Anterior cingulate cortex (tissue), 58 donors: ENCODE measurements around the gene GMPS.
A peak's percentile ranks its signal among the peaks of the same experiment; 100 is the strongest.
"Not testable (repeated sequence)": the region's sequence is repeated elsewhere in the genome, so short reads cannot be mapped to it uniquely, and the experiment has no call there.

ENCODE experiments used
- DNase-seq, 58 donors: peaks; one replicate each; lab custom pipeline; 2025; lab: John Stamatoyannopoulos, UW

GMPS gene

DNA sequence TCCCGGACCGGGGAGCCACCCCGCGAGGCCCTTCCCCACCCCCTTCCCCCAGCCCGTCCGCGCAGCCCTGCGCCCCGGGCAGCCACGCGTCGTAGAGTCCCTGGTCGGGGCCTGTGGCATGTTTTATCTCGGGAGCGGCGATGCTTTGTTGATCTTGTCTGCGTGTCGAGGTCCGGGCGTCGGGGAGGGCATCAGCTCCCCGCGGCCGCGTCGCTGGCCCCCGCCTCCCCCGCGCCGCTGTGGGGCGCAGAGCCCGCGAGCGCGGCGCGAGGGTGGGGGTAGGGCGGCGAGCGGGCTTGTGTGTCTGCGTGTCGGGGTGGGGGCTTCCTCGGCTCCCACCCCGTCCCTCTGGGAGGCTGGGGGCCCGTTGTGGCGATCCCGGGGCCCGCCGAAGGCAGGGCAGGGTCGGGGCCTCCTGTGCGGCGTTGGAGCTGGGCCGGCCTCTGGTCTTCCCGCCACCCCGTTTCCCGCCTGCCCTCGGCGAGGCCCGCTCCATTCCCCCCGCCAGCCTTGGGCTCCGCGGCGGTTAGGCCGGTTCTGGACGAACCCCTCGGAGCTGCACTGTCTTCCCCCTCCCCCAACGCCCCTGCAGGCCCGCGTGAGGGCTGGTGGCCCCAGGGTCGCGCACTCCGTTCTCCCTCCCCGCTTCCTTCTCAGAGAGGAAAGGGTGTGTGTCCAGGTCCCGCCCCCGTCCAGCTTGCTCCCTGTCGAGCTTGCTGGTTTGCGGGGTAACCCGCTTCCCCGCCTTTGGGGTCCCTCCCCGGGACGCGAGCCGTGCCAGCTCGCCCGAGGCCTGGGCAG, 695 bp downstream of the GMPS start:
- DNase-seq = peak in 54 of 58 donors; percentile 11 to 70 (median 46)

DNA sequence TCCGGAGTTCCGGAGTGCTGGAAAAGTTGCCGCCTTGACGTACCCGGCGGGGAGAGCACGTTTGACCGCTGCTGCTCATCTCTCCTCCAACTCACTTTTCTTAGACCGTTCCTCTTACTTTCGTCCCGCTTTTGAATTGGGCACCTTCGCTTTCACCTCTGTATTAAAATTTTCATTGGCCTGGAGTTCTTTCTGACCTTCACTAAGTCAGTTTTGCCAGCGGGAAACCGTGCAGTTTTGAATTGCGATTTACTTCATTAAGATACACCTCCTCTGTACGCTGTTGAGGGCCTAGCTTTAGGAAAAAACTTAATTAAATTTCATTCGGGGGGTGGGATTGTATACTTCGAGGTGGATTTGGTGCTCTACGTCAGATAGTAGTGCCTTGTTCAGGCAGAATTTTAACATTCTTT, 1.3 kb downstream of the GMPS start:
- DNase-seq = peak in 1 of 58 donors; percentile 5

DNA sequence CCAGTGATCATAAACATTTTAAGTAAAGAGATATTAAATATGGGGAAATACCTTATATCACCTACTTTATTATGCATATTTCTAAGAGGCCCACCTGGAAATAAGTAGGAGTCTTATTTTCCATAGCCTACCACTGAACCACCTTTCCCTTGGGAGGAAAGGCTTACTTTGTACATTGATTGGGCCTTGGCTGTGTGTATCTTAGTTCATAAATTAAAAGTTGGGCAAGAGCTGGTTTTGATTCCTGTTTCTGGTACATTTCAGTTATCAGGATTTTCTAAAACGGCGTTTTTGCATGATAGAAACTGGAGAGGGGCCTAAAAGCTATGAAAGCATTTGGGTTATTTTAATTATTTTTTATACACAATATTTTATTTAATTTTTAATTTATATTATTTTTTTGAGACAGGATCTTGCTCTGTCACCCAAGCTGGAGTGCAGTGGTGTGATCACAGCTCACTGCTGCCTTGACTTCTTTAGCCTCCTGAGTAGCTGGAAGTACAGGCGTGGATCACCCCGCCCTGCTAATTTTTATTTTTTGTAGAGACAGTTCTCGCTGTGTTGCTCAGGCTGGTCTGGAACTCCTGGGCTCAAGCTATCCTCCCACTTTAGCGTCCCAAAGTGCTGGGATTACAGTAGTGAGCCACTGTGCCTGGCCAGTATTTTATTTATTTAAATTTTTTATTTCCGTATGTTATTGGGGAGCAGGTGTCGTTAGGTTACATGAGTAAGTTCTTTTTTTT, 2.6 kb downstream of the GMPS start:
- no peak for DNase-seq

DNA sequence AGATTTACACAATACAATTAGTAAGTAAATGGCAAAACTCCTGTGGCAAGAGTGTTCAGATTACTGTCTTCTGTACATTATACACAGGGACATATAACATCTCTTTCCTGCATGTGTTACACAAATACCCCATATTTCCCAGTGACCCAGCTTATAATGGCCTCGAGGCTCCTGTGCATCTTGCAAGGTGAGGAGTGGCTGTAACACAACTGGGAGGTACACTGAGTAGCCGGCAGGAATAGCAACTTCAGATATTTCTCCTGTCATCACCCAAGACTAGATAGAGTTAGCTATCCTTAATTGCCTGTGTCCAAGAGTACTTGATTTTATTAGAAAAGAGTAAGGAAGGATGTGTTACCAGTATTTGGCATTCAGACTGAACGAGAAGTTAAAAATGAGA, 5.6 kb downstream of the GMPS start:
- DNase-seq = no peak

DNA sequence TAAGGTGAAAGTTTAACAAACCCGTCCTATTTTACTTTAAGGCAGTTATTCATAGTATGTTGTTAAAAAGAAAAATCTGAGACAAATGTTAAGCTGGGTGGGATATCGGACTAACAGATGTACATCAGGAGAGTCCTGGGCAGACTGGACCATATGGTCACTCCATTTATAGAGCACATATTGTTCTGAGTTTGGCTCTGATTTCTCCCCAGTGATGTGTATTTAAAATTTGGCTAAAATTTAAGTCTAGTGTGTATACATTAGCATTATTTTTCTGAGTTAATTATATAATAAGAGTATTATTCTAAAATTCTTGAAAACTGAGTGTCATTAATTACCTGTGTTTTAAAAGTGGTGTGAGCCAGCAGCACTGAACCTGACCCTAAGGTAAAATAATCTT, 6.1 kb downstream of the GMPS start:
- no peak for DNase-seq

DNA sequence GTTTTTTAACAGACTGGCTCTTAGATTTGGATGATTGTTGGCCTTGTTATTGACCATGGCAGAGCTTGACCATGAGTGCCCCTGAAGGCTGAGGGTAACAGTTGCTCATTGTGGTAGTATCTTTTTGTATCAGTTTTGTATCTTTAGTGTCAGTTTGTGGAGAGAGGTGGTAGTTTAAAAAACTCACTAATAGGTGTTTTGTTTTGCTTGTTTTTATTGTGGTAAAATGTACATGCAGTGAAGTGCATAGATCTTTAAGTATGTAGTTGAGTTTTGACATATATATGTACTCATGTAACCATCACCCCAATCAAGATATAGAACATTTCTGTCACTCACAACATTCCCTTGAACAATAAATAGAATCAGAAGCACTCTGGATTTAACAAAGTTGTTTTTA, 9.8 kb downstream of the GMPS start:
- no peak for DNase-seq

DNA sequence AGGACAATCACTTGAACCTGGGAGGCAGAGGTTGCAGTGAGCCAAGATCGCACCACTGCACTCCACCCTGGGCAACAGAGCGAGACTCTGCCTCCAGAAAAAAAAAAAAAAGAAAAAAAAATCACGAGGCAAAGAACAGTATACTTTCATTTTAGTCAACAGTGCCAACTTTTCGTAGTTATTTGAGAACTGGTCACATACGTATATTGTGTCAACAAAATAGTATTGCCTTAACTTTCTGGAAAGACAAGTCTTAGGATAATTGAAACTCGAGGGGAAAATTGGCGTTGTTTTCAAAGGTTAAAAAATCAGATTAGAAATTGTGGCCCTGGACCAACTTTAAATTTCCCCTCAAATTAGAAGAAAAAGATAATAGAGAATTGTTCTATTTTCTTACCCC, 13.8 kb downstream of the GMPS start:
- no peak for DNase-seq

DNA sequence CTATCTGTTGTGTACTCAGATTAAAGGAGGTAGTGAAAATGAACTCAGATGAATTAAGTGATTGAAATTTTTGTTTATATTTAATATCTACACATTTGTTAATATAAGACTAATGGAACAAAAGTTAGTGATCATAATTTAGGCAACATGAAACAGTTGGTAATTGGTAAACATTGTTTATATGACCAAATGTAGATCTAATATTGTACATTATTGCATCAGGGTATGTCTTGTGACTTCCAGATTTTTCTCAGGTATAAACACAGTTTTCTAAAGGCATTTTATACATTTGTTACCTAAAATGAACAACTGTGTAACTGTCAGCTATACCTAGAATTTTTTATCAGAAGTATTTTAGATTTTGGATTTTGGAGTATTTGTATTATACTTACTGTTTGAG, 14.8 kb downstream of the GMPS start:
- DNase-seq = no peak

DNA sequence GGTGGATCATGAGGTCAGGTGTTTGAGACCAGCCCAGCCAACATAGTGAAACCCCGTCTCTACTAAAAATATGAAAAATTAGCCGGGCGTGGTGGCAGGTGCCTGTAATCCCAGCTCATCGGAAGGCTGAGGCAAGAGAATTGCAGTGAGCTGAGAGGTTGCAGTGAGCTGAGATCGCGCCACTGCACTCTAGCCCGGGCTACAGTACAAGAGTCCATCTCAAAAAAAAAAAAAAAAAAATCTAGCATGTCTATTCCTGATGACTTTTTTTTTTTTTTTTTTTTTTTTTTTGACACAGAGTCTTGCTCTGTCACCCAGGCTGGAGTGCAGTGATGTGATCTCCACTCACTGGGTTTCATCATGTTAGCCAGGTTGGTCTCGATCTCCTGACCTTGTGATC, 15.9 kb downstream of the GMPS start:
- DNase-seq = not testable (repeated sequence)

DNA sequence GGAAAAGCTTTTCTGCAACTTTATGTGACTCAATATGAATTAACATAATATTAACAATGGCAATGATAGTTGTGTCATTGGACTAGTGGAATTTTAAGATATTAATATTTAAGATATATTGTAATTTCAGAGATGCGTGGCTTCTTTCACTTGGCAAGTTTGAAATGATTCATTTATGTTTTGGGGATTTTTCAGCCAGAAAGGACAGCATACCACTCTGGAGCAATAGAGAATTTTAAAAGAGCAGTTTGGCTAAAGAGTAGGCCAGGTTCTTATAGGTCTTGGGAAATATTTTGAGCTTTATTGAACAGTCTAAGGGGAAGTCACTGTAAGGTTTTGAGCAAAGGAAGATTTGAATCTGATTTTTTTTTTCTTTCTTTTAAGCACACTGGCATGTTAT, 16.5 kb downstream of the GMPS start:
- no peak for DNase-seq

DNA sequence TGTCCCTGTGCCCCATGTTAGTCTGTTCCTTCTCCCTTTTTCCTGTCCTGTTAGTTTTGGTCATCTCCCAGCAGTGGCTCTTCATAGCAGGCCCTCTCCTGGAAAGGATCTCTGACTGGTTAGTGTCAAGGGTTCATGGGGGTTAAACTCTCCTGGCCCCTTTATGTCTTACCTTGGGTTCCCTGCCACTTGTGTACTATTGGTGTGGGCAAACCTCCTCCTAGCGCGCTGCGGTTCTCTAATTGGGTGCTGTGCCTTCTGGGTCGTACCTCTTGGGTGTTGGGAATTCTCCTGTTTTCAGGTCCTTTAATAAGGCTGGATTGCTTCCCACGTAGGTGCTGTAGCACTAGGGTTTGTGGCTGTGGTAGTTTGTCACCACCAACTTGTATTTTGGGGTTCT, 18.8 kb downstream of the GMPS start:
- no peak for DNase-seq

DNA sequence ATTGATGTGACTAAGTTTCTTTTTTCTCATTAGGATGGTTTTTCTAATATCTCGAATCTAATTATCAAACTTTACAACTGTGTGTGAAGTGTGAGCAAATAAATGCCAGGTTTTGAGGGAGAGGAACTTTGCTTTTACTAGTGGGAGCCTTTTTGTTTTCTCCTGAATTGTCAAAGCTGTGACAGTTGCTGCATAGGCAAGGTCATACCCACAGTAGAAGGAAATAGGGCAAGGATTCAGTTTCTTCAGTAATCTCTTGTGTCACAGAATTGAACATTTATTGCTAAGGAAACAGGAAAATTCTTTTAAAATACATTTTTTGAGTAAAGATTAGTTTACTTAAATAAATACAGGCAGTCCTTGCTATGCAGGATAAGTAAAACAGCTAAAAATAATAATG, 19.5 kb downstream of the GMPS start:
- DNase-seq = no peak

DNA sequence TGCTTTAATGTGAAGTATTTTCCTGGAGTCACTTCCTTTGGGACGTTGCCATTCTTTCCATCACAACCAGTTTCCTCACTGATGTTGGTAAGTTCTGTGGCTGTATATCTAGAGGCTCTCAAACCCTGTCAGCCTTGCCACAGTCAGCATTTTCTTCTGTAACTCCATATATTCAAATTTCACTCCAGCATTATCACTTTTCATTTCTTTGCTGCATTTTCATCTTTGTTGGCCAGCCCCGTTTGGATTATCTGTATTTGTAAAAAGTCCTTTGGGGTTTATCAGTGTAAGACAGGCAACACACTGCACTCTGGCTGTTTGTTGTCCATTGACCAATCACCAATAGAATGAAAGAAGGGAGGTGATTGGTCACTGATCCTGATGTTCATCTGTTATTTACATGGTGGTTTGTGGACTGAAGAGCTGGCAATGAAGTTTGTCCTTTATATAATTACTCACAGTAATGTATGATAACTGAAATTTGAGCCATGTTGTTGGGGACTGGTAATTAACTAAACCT, 20.3 kb downstream of the GMPS start:
- DNase-seq = no peak

DNA sequence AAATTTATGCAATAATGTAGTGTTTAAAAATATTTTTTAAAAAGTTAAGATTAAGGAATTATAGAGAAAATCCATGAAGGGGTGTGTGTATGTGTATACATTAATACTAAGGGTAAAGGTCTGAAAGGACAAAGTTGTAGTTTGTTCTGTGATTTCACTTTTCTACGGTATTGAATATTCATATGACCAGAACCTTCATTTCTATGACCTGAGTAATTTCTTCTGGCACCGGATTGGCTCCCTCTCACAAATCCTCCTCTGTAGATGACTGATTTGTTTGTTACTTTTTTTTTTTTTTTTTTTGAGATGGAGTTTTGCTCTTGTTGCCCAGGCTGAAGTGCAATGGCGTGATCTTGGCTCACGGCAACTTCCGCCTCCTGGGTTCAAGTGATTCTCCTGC, 20.9 kb downstream of the GMPS start:
- DNase-seq = no peak

DNA sequence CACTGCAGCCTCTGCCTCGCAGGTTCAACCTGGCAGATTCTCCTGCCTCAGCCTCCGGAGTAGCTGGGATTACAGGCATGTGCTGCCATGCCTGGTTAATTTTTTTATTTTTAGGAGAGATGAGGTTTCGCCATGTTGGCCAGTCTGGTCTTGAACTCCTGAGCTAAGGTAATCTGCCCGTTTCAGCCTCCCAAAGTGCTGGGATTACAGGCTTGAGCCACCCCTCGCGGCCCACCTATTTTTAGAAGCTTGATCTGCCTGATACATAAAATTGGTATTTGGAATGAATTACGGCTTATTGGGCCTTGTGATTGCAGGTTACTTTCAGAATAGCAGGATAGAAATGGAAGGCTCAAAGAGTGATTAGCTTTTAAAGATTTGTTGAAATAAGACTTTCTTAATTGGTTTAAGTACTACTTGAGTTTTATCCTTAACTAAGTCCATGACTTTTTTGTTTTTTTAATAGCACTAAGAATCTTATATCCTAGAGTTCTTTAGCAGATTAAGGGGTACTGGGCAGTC, 25.0 kb downstream of the GMPS start:
- DNase-seq = no peak

DNA sequence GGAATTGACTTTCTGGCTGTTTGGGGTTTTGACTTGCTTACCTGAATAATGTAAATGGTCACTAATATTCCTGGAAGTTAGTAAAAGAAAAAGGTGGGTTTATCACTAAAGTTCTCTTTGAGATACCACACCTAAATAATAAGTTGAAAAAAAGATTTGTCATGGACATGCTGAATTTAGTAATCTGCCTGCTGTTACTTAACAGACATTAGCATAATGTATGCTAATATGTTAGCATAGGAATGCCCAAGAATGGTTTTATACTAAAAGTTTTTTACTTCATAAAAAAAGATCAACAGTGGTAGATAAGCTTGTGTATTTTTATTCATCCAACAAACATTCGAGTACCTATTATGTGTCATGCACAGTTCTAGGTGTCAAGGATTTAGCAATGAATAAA, 36.5 kb downstream of the GMPS start:
- no peak for DNase-seq

DNA sequence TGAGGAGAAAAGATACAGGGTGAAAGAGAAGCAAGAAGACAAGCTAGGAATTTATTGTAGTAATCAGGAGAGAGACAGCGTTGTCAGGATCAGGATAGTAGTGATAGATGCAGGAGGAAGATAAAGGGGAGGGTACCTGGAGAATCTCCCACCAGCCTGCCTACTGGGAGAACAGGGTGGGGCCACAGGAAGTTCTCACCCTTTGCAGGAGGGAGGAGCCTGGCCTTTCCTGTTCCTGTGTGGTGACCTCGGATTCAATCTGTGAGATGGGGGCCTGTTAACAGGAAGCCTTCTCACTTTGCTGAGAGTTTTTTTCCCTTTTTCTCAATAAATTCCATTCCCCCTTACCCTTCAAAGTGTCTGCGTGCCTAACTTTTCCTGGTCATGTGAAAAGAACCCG, 37.6 kb downstream of the GMPS start:
- DNase-seq = no peak

DNA sequence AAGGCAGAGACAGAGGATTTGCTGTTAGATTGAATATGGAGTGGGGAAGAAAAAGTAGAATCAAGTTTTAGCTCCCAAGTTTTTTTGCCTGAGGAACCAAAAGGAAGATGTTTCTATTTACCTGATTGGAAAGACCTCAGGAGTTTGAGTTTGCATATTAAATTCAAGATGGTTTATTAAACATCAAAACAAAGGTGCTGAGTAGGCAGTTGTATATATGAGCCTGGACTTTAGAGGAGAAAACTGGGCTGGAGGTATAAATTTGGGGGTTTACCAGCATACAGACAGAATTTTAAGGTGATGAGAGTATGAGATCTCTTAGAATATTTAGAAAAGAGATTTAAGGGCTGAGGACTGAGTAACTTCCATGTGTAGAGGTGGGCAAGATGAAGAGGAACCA, 38.2 kb downstream of the GMPS start:
- DNase-seq = no peak

DNA sequence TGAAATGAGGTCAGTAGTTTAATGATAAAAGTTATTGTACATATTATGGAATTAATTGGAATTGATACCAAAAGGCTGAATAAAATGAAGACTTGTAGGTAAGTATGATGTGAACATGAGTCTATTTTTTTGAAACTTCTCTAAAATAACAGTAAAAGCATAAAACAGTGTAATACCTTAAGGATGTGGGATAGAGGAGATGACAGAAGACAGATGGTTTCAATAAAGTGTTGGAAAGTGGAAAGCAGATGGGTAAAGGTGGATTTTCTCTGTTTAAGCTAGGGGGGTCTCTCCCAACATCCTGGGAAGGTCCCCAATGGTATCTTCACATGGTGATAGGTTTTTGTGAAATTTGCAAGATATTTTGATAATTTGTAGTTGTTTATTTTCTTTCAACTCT, 41.6 kb downstream of the GMPS start:
- no peak for DNase-seq

DNA sequence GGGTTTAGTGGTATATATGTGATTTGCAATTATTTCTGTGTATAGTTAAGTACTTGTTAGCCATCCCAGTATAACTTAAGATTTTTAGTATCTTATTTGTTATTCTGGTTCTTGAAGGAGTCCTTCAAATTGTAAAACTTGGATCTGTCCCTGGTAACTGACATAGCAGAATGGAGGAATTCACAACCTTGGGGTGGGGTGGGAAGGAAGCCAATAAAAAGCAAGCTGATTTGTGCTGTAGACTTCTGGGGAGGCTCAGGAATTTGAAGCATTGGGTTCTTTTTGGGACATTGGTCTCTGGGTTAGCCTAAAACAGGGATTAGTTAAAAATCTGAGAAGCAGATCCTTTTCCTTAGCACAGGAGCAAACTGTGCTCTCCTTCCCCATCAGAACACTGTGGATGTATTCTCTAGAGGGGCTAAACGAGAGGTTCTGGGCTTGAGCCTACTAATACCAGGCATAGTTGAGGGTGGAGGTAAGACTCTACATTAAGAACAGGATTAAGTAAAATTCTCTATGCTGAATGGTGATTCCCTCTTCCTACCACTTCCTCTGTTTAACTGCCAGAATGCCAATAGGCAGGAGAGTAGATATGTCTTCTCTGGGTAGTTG, 42.2 kb downstream of the GMPS start:
- no peak for DNase-seq

DNA sequence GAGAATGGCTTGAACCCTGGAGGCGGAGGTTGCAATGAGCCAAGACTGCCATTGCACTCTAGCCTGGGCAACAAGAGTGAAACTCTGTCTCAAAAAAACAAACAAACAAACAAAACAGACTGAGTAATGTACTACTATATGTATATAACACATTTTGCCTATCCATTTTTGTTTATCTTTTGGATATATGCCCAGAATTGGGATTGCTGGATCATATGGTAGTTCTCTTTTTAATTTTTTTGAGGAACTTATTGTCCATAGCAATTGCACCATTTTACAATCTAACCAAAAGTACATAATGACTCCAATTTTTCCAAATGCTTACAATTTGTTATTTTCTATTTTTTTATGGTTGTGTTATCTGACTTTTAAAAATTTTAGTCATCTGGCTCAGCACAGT, 47.3 kb downstream of the GMPS start:
- no peak for DNase-seq
